Measurements from ENCODE around the gene PIP5K1C.
"Not testable (repeated sequence)": the region's sequence is repeated elsewhere in the genome, so short reads cannot be mapped to it uniquely, and the experiment has no call there.

Gene PIP5K1C

GRCh38 chr19:3632739-3633558 is 67.3 kb downstream of the PIP5K1C start:
- no peak overlapping the region for H3K27ac ChIP-seq

GRCh38 chr19:3632098-3632497 is 68.2 kb downstream of the PIP5K1C start:
- H3K27ac ChIP-seq, result no peak overlapping the region
- TF ChIP-seq CTCF (IDR thresholded peaks at IDR 0.05) (no peak), ZFX (IDR thresholded peaks at IDR 0.05; ENCODE audit: borderline replicate concordance) (no peak)

More at GRCh38 chr19:3632739-3633558, 67.3 kb downstream of the PIP5K1C start:
- no peak for TF ChIP-seq ZFX (IDR thresholded peaks at IDR 0.05; ENCODE audit: borderline replicate concordance)
- TF ChIP-seq CTCF (IDR thresholded peaks at IDR 0.05), result no peak

- no peak overlapping the region for H3K27ac ChIP-seq
- TF ChIP-seq CTCF (IDR thresholded peaks at IDR 0.05), result no peak
- no peak for TF ChIP-seq ZFX (IDR thresholded peaks at IDR 0.05; ENCODE audit: borderline replicate concordance)
These were observed 69.0 kb downstream of the PIP5K1C start for GRCh38 chr19:3631053-3631861.

- H3K27ac ChIP-seq, result not testable (repeated sequence)
These were observed 71.5 kb downstream of the PIP5K1C start for GRCh38 chr19:3628766-3629165.

- TF ChIP-seq ZFX (IDR thresholded peaks at IDR 0.05; ENCODE audit: borderline replicate concordance) (no peak), CTCF (IDR thresholded peaks at IDR 0.05) (no peak)
- H3K27ac ChIP-seq, result peak overlapping the region; percentile 91
These were observed 72.9 kb downstream of the PIP5K1C start for GRCh38 chr19:3627351-3627723.

GRCh38 chr19:3626473-3627350 is 73.6 kb downstream of the PIP5K1C start, which contains the start of gene CACTIN:
TSS of gene CACTIN (minus strand) at chr19:3626790. CDS start at chr19:3626762, 28 bp downstream.
- H3K27ac ChIP-seq, result peak within 1 kb of the TSS; percentile 91
- TF ChIP-seq ZFX (IDR thresholded peaks at IDR 0.05; ENCODE audit: borderline replicate concordance), result no peak
- TF ChIP-seq CTCF (IDR thresholded peaks at IDR 0.05), result no peak

- H3K27ac ChIP-seq, result peak overlapping the region; percentile 91
- no peak for TF ChIP-seq ZFX (IDR thresholded peaks at IDR 0.05; ENCODE audit: borderline replicate concordance)
- TF ChIP-seq CTCF (IDR thresholded peaks at IDR 0.05), result no peak
These were observed 74.2 kb downstream of the PIP5K1C start for GRCh38 chr19:3625996-3626472.

Measured in 22Rv1 (cell line).